ENCODE results near the gene DCAF11. TPM values are rescaled to one million over a fixed set of nuclear protein-coding genes. Genes with fewer than 3 reads are reported as not detected.

DCAF11 gene
- total and polyA plus RNA-seq, 2 of the 13 experiments (the other 11 are each of a cell fraction or from before 2014, with no cell fraction given): 150 to 257 TPM

DNA sequence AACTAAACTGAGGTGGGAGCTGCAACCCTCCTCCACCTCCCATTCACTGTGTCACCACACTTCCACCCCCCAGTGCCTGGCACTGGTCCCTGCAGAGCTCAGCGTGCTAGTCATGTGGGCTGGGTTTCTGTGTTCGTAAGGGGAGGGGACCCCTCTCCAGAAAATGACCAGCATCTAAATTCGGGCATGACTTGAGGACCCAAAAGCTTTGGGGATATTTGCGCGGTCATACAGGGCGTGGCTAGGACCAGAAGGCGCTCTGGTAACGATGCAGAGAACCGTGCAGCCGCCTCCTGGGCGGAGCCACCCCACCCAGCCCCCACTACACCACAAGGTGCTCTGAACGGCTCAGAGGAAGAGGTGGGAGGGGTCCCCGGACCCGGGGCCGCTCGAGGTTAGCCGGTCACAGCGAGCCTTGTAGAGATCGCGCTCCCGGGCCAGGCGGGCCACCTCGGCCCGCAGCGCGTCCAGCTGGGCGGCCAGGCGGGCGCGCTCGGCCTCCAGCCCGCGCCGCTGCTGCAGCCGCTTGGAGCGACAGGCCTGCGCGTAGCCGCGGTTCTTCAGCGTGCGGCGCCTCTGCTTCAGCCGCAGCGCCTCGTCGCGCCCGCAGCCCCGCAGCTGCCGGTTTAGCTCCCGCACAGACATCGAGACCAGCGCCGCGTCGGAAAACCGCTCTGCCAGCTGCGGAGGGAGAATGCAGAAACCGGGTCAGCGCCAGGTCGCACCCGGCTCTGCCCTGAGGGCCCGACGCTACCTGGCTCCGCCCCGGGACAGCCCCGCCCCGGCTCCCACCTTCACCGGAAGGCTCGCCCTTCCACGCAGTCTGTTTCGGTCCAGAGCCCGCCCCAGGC, 33.5 kb upstream of the DCAF11 start (continued):
- TF ChIP-seq DZIP1 (CRISPR knock-in tag; IDR thresholded peaks at IDR 0.05): peak; percentile 72; the same call in 1 of the 2 replicates
- TF ChIP-seq, protein P1, sequence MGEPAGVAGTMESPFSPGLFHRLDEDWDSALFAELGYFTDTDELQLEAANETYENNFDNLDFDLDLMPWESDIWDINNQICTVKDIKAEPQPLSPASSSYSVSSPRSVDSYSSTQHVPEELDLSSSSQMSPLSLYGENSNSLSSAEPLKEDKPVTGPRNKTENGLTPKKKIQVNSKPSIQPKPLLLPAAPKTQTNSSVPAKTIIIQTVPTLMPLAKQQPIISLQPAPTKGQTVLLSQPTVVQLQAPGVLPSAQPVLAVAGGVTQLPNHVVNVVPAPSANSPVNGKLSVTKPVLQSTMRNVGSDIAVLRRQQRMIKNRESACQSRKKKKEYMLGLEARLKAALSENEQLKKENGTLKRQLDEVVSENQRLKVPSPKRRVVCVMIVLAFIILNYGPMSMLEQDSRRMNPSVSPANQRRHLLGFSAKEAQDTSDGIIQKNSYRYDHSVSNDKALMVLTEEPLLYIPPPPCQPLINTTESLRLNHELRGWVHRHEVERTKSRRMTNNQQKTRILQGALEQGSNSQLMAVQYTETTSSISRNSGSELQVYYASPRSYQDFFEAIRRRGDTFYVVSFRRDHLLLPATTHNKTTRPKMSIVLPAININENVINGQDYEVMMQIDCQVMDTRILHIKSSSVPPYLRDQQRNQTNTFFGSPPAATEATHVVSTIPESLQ (CRISPR knock-in tag; conservative IDR thresholded peaks at IDR 0.05): no peak
- TF ChIP-seq ZNF333 (CRISPR knock-in tag; IDR thresholded peaks at IDR 0.05; ENCODE audit: borderline replicate concordance): no peak
- TF ChIP-seq ZNF749 (CRISPR knock-in tag; IDR thresholded peaks at IDR 0.05; ENCODE audit: borderline replicate concordance): no peak
- TF ChIP-seq U2AF1 (optimal IDR thresholded peaks at IDR 0.05; ENCODE audit: low read depth, low read length): no peak
- no peak for TF ChIP-seq ZNF296 (CRISPR knock-in tag; conservative IDR thresholded peaks at IDR 0.05)
- TF ChIP-seq ZNF335 (CRISPR knock-in tag; IDR thresholded peaks at IDR 0.05): no peak
- TF ChIP-seq ZBTB26 (CRISPR knock-in tag; IDR thresholded peaks at IDR 0.05; ENCODE audit: borderline replicate concordance): no peak
- TF ChIP-seq RARG (CRISPR knock-in tag; IDR thresholded peaks at IDR 0.05; ENCODE audit: low read depth): no peak
- TF ChIP-seq ZNF234 (CRISPR knock-in tag; conservative IDR thresholded peaks at IDR 0.05): no peak
- TF ChIP-seq DR1 (CRISPR knock-in tag; IDR thresholded peaks at IDR 0.05): no peak; the same call in 1 of the 2 replicates
- TF ChIP-seq GATA4 (IDR thresholded peaks at IDR 0.05; ENCODE audit: borderline replicate concordance, low read depth): no peak
- no peak; the same call in 1 of the 2 replicates for TF ChIP-seq TEAD2 (CRISPR knock-in tag; IDR thresholded peaks at IDR 0.05)
- no peak; the same call in 1 of the 2 replicates for TF ChIP-seq MAF1 (CRISPR knock-in tag; IDR thresholded peaks at IDR 0.05; ENCODE audit: borderline replicate concordance)
- no peak for TF ChIP-seq SSRP1 (CRISPR knock-in tag; IDR thresholded peaks at IDR 0.05)
- TF ChIP-seq, protein P2, sequence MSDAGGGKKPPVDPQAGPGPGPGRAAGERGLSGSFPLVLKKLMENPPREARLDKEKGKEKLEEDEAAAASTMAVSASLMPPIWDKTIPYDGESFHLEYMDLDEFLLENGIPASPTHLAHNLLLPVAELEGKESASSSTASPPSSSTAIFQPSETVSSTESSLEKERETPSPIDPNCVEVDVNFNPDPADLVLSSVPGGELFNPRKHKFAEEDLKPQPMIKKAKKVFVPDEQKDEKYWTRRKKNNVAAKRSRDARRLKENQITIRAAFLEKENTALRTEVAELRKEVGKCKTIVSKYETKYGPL (CRISPR knock-in tag; IDR thresholded peaks at IDR 0.05): no peak; the same call in 1 of the 2 replicates
- TF ChIP-seq ZSCAN22 (CRISPR knock-in tag; IDR thresholded peaks at IDR 0.05): no peak
- TF ChIP-seq THYN1 (CRISPR knock-in tag; IDR thresholded peaks at IDR 0.05; ENCODE audit: borderline replicate concordance, low read depth): 0 out of 2 replicates have a peak, but pooled peaks have one; percentile 38
- no peak for TF ChIP-seq ZNF652 (CRISPR knock-in tag; IDR thresholded peaks at IDR 0.05; ENCODE audit: borderline replicate concordance, low read depth)
- no peak for TF ChIP-seq ARNT (IDR thresholded peaks at IDR 0.05)
- TF ChIP-seq DRAP1 (CRISPR knock-in tag; IDR thresholded peaks at IDR 0.05): no peak
- 0 out of 2 replicates have a peak, but pooled peaks have one; percentile 22 for TF ChIP-seq STAT5B (CRISPR knock-in tag; IDR thresholded peaks at IDR 0.05)
- no peak for TF ChIP-seq ZFP37 (CRISPR knock-in tag; IDR thresholded peaks at IDR 0.05; ENCODE audit: borderline replicate concordance)
